GM18861 (cell line): Measurements from ENCODE around the gene HAPLN2.
A peak's percentile ranks its signal among the peaks of the same experiment; 100 is the strongest.
"Not testable (repeated sequence)": the region's sequence is repeated elsewhere in the genome, so short reads cannot be mapped to it uniquely, and the experiment has no call there.

Experiments used
- ATAC-seq: cut with Tn5 transposase; IDR thresholded peaks from one replicate; pipeline ENCODE4 v1.9.1; 2021; ENCODE audit not compliant: unreplicated experiment

Gene HAPLN2

DNA sequence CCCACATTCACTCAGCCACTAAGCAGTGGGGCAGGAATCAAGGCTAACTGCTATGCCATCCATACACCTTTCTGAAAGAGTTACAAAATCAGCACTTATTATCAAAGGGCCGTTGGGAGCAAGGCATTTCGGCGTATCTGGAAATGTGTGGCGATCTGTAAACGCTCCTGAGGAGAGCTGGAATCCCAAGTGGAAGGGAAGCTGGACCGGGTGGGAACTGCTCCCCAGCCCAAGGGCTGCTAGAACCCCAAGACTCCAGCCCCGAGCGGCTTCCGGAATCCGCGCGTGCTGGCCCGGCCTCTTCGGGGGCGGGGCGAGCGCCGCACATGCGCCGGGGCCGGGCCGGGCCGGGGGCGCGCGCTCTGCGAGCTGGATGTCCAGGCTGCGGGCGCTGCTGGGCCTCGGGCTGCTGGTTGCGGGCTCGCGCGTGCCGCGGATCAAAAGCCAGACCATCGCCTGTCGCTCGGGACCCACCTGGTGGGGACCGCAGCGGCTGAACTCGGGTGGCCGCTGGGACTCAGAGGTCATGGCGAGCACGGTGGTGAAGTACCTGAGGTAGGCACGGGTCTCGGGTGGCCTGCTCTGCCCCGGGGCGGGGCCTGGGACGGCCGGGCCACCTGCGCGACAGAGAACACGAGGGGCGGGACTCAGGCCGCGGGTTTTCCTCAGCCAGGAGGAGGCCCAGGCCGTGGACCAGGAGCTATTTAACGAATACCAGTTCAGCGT lies 27.6 kb upstream of the HAPLN2 start, which contains the start of gene NAXE:
Gene NAXE, plus strand, starts transcription at position 345 of the 726 bp plus-strand sequence. Its CDS starts 29 bp downstream, at position 374.
- peak; percentile 68 for ATAC-seq

- no peak for ATAC-seq
Observed at GRCh38 chr1:156592158-156592909, 26.9 kb upstream of the HAPLN2 start.

DNA sequence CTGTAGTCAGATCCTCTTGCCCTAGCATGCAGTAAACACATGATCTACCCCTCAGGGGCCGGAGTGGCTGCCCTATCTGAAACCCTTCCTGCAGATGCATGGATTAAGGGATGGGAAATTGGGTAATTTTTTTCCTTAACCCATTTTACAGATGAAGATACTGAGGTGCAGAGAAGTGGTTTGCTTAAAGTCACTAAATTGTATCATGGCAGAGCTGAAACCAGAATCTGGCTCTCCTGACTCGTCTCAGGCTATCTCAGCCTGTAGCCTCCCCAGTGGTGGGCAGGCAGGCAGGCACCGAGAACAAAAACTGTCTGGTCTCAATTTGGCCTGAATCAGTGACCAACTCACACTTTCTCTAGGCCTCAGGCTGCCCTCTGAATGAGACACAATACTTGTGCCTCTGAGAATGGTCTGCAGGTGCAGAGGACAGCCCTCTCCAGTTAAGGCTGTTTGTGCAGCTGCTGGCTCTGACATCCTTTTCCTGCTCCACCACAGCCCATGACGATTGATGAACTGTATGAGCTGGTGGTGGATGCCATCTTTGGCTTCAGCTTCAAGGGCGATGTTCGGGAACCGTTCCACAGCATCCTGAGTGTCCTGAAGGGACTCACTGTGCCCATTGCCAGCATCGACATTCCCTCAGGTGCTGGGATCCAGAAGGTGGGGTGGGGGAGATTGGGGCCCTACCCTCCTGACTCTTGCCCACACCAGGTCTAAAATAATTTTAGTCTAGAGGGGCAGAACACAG lies 26.1 kb upstream of the HAPLN2 start:
- no peak for ATAC-seq

- no peak for ATAC-seq
Observed at GRCh38 chr1:156593661-156593989, 25.6 kb upstream of the HAPLN2 start.

GRCh38 chr1:156594190-156594589 lies 25.0 kb upstream of the HAPLN2 start:
- ATAC-seq: no peak

- ATAC-seq: no peak
Observed at GRCh38 chr1:156595016-156595415, 24.2 kb upstream of the HAPLN2 start.

DNA sequence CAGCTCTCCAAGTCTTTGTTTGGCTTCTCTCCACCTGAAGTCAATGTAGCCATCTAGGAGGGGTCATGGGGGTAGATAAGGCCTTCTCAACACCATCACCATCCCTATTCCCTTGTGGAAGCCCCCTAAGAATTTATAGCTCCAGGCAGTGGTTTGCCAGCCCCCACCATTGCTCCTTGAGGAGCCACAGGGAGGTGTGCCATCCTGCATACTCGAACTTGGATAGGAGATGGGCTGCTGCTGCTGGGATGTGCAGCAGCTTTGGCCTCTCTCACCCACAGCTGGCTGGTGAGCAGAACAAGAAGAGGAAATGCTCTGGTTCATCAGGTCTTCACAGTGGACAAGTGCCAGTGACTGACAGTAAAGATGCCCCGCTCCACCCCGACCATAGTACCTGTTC lies 22.8 kb upstream of the HAPLN2 start:
- ATAC-seq: no peak

- ATAC-seq: no peak
Observed at GRCh38 chr1:156598125-156598524, 21.1 kb upstream of the HAPLN2 start.

DNA sequence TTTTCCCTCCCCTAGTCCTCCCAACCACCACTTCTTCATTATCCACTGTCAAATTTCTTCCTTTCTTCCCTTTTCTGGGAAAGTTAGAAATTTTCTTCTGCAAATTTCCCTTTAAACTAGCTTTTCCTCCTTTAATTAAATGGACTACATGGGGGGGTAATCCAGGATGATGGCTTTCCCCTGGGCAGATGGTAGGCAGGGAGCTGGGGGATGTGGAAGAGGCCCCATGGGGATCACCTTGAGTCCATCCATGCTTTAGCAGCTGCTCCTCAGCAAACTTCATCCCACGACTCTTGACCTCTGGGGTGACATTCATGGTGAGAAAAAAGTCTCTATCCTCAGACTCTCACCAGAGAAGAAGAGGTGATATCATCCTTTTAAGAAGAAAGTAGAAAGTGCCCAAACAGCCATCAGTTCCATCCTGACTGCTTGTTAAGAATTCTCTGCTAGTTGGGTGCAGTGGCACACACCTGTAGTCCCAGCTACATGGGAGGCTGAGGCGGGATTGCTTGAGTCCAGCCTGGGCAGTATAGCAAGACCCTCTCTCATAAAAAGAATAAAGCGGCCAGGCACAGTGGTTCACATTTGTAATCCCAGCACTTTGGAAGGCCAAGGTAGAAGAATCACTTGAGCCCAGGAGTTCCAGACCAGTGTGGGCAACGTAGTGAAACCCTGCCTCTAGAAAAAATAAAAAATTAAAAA lies 20.3 kb upstream of the HAPLN2 start:
- ATAC-seq: no peak

DNA sequence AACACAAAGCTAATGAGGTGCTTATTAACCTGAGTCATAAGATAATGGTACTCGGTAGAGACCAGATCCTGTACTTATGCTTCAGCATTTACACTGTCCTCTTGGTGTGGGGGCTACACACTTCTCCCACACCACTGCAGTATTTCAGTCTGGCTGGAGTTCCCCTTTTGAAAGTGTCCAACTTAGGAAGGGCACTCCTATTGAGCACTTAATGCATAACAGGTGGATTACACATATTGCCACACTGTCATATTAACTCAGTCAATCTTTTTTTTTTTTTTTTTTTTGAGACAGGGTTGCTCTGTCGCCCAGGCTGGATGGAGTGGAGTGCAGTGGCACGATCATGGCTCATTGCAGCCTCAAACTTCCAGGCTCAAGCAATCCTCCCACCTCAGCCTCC lies 19.4 kb upstream of the HAPLN2 start:
- ATAC-seq: no peak

DNA sequence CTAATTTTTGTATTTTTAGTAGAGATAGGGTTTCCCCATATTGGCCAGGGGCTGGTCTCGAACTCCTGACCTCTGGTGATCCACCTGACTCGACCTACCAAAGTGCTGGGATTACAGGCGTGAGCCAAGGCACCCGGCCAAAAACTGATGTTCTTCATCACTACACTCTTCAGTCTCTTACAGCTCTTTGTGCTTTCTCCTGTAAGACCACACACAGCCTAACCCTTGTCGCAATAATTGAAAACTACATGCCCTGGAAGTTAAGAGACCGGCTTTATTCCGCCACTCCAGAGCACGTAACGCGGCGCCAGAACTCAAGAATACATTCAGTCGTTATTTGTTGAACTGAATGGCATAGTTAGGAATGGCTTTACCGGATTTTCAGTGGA lies 18.5 kb upstream of the HAPLN2 start:
- ATAC-seq: no peak

DNA sequence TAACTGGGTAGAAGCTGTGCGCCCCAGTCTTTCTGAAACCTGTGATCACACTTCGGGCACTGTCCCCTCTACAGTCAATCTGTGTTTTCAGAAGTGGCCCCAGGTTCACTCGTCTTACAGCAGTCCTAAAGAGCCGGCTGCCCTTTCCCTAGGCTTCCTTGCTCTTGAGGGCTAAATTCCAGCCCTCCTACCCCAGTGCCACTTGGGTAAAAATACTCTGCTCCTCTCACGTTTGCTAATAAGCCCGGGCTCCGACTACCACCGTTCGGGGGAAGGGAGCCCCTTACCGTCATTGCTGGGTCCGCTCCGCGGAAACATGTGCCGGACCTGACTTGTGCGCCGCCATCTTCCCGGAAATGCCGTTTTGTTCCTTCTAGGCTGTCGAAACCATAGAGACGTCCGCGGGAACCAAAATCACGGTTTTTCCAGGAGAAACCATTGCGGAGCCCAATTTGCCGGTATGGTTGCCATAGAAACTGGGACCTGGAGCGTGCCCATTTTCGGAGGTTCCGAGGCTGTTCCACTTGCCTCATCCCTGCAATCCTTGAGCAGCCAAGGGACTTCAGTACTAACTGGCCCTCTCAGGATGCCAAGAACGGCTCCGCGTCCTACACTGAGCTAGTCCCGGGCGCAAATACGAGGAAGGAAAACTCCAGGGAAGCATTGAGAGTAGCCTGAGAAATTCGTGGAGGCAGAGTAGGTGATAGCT lies 17.9 kb upstream of the HAPLN2 start, which contains the start of gene GPATCH4:
Gene GPATCH4, minus strand, starts transcription at position 358 of the 709 bp plus-strand sequence.
- ATAC-seq: peak; percentile 47

DNA sequence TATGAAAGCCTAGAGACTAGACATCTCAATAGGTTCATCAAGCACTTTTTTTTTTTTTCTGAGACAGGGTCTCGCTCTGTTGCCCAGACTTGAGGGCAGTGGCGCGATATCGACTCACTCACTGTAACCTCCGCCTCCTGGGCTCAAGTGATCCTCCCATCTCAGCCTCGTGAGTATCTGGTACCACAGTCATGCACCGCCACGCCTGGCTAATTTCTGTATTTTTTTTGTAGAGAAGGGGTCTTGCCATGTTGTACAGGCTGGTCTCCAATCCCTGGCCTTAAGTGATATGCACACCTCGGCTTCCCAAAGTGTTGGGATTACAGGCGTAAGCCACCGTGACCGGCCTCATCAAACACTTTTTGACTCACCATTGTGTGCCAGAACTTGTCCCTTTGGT lies 17.3 kb upstream of the HAPLN2 start:
- ATAC-seq: peak; percentile 15

DNA sequence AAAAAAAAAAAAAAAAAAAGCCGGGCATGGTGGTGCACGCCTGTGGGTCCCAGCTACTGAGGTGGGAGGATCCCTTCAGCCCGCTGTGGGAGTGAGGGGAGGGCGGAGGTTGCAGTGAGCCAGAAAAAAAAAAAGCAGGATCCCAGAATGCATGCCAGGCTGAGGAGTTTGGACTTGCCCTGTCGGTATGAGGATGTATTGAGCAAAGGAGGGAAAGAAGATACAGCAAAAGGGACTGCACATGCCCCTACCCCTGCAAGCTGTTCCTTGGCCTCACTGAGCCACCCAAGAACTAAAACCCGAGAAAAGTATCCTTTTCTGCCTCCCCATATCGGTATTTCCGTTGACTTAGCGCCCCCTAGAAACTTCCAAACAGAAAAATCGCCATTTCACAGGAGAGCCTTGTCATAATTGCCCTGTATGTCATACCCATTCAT lies 16.6 kb upstream of the HAPLN2 start:
- ATAC-seq: no peak

GRCh38 chr1:156607344-156607743 lies 11.9 kb upstream of the HAPLN2 start:
- ATAC-seq: not testable (repeated sequence)

- peak; percentile 82 for ATAC-seq
Observed at GRCh38 chr1:156608036-156608674, 11.1 kb upstream of the HAPLN2 start.

GRCh38 chr1:156608981-156609380 lies 10.2 kb upstream of the HAPLN2 start:
- ATAC-seq: peak; percentile 46

DNA sequence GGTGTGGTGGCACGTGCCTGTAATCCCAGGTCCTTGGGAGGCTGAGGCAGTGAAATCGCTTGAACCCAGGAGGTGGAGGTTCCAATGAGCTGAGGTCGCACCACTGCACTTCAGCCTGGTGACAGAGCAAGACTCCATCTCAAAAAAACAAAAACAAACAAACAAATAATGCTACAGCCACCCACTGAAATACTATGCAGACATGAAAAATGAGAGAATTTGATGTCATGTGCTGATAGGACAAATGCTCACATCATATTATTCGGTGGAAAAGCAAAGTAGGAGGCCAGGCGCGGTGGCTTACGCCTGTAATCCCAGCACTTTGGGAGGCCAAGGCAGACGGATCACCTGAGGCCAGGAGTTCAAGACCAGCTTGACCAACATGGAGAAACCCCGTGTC lies 9.1 kb upstream of the HAPLN2 start:
- not testable (repeated sequence) for ATAC-seq

GRCh38 chr1:156612666-156613065 lies 6.5 kb upstream of the HAPLN2 start:
- no peak for ATAC-seq

- no peak for ATAC-seq
Observed at GRCh38 chr1:156615946-156616345, 3.3 kb upstream of the HAPLN2 start.
